HFF-Myc (cell line): Measurements from ENCODE around the gene OVCH2.
"Not testable (repeated sequence)": the region's sequence is repeated elsewhere in the genome, so short reads cannot be mapped to it uniquely, and the experiment has no call there.

Experiments used
- DNase-seq: peaks from one replicate; pipeline ENCODE4 v3.0.0-alpha.2; 2011; ENCODE audit warnings: low read depth; ENCODE audit errors: extremely low read depth
- H3K4me3 ChIP-seq: replicated peaks from 2 replicates; pipeline ENCODE4 v1.5.1; 2011; ENCODE audit warnings: low read depth, mild to moderate bottlenecking, control low read depth, low read length
- TF ChIP-seq, protein P1 (sequence below): IDR thresholded peaks from 2 replicates; pipeline ENCODE4 v1.5.1; 2012; ENCODE audit warnings: mild to moderate bottlenecking, low read depth, low read length, control low read depth; ENCODE audit errors: missing control alignments

OVCH2 gene, protein sequence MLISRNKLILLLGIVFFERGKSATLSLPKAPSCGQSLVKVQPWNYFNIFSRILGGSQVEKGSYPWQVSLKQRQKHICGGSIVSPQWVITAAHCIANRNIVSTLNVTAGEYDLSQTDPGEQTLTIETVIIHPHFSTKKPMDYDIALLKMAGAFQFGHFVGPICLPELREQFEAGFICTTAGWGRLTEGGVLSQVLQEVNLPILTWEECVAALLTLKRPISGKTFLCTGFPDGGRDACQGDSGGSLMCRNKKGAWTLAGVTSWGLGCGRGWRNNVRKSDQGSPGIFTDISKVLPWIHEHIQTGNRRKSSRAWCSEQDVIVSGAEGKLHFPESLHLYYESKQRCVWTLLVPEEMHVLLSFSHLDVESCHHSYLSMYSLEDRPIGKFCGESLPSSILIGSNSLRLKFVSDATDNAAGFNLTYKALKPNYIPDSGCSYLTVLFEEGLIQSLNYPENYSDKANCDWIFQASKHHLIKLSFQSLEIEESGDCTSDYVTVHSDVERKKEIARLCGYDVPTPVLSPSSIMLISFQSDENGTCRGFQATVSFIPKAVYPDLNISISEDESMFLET

DNA sequence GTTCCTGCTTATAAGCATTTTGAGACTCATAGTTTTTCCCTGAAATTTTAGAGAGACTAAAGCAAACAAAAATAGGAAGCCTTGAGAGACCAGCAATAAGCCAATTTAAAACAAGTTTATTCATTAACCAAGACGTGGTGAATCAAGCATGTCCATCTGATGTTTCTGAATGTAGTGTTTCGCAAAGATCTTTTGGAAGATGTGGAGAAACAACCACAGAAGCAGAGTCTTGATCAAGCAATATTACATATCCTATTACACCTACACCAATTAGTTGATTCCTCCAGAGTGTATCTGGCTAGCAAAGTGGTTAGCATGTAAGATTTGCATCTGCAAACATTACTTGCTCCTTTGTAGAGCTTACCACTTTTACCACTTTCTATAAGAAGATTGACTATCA lies at the start of gene OVCH2:
Gene OVCH2, minus strand, starts transcription at position 101 of the 400 bp plus-strand sequence. Its CDS starts 83 bp downstream, at position 18.
- TF ChIP-seq, protein P1, sequence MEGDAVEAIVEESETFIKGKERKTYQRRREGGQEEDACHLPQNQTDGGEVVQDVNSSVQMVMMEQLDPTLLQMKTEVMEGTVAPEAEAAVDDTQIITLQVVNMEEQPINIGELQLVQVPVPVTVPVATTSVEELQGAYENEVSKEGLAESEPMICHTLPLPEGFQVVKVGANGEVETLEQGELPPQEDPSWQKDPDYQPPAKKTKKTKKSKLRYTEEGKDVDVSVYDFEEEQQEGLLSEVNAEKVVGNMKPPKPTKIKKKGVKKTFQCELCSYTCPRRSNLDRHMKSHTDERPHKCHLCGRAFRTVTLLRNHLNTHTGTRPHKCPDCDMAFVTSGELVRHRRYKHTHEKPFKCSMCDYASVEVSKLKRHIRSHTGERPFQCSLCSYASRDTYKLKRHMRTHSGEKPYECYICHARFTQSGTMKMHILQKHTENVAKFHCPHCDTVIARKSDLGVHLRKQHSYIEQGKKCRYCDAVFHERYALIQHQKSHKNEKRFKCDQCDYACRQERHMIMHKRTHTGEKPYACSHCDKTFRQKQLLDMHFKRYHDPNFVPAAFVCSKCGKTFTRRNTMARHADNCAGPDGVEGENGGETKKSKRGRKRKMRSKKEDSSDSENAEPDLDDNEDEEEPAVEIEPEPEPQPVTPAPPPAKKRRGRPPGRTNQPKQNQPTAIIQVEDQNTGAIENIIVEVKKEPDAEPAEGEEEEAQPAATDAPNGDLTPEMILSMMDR, result no peak
- DNase-seq, result no peak
- no peak within 1 kb of the TSS for H3K4me3 ChIP-seq

DNA sequence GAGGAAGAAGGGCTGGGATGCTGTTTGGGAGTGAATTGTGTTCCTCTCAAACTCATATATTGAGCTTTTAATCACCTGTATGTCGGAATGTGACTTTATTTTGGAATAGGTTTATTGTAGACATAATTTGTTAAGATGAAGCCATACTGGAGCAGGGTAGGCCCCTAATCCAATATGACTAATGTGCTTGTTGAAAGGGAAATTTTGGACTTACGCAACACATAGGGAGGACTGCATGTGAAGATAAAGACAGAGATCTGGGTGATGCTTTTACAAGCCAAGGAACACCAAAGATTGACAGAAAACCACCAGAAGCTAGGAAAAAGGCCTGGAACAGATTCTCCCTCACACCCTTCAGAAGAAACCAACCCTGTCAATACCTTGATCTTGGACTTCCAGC lies 43.2 kb upstream of the OVCH2 start:
- H3K4me3 ChIP-seq, result no peak overlapping the region
- TF ChIP-seq, protein P1, result no peak
- no peak for DNase-seq

DNA sequence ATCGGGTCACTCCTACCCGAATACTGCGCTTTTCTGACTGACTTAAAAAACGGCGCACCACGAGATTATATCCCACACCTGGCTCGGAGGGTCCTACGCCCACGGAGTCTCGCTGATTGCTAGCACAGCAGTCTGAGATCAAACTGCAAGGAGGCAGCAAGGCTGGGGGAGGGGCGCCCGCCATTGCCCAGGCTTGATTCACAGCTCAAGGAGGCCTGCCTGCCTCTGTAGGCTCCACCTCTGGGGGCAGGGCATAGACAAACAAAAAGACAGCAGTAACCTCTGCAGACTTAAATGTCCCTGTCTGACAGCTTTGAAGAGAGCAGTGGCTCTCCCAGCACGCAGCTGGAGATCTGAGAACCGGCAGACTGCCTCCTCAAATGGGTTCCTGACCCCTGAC lies 28.5 kb upstream of the OVCH2 start:
- DNase-seq, H3K4me3 ChIP-seq: not testable (repeated sequence)

DNA sequence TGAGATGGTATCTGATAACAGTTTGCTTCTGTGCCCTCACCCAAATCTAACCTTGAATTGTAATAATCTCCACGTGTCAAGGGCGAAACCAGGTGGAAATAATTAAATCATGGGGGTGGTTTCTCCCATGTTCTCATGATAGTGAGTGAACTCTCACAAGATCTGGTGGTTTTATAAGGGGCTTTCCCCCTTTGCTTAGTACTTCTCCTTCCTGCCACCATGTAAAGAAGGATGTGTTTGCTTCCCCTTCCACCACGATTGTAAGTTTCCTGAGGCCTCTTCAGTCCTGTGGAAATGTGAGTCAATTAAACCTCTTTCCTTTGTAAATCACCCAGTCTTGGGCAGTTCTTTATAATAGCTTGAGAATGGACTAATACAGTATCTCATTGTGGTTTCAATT lies 8.5 kb upstream of the OVCH2 start:
- no peak overlapping the region for H3K4me3 ChIP-seq
- no peak for DNase-seq
- TF ChIP-seq, protein P1, result no peak

DNA sequence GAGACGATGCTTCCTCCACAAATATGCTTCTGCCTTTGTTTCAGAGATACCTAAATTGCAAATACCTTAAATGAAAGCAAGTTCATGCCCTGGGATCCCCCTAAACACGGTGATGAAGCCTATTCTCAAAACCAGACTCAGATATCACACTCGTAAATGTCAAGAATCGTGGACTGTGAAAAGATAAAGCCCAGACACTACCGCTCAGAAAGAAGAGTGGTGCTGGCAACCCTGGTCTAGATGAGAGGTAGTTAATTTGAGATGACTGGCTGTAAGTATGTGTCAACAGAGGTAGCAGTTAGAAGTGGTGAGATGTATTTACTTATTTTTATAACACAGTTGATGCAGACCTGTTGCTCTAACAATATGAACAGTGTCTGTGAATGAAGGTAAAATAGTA lies 2.5 kb downstream of the OVCH2 start:
- DNase-seq, result no peak
- TF ChIP-seq, protein P1, result no peak
- no peak overlapping the region for H3K4me3 ChIP-seq

DNA sequence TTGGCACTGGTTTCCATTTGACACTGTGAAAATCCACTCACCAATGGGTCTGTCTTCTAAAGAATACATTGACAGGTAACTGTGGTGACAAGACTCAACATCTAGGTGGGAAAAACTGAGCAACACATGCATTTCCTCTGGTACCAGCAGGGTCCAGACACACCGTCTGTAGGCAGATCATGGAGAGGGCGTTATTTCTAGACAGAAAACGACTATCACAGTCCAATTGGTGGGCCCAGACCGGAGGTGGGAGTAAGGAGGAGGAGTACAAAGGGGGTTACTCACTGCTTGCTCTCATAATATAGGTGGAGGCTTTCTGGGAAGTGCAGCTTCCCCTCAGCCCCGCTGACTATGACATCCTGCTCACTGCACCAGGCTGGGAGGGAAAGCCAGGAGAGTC lies 9.9 kb downstream of the OVCH2 start:
- TF ChIP-seq, protein P1, result no peak
- H3K4me3 ChIP-seq, result no peak overlapping the region
- no peak for DNase-seq

DNA sequence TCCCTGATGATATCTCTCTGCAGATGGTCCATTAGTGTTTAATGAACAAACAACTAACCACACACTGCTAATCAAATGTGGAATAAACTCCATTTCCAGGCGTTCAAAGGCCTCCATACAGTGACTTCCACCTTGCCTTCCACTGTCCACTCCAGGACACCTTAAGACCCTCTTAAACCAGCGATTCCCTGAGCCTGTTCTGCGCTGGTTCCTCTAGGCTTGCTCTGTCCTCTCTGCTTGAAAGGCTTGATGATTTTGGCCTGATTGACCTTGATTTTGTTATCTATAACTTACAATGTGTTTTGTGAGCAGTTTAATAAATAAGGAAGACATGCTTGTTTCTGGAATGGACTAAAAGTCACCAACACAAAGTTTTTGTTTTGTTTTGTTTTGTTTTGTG lies 12.0 kb downstream of the OVCH2 start:
- DNase-seq, result no peak
- no peak overlapping the region for H3K4me3 ChIP-seq
- TF ChIP-seq, protein P1, result no peak
